Activated naive CD4-positive, alpha-beta T cell treated with anti-CD3 and anti-CD28 coated beads, Interleukin-2, amount 50 U/mL, for 24 hours (primary cell): ENCODE data around the gene WIPI1.

ENCODE experiments used
- H3K27ac Mint-ChIP-seq: one replicate; pipeline ENCODE4 v1.8.0; 2021; ENCODE audit warnings: mild to moderate bottlenecking, mixed read lengths
- H3K27me3 Mint-ChIP-seq: one replicate; pipeline ENCODE4 v1.8.0; 2021; ENCODE audit warnings: mixed read lengths
- H3K36me3 Mint-ChIP-seq: one replicate; pipeline ENCODE4 v1.8.0; 2021; ENCODE audit warnings: mixed read lengths
- H3K4me1 Mint-ChIP-seq: one replicate; pipeline ENCODE4 v1.8.0; 2021; ENCODE audit warnings: mixed read lengths
- H3K4me3 Mint-ChIP-seq: one replicate; pipeline ENCODE4 v1.8.0; 2021; ENCODE audit warnings: mild to moderate bottlenecking, mixed read lengths
- H3K9me3 Mint-ChIP-seq: one replicate; pipeline ENCODE4 v1.8.0; 2021; ENCODE audit warnings: mixed read lengths

The WIPI1 gene

DNA sequence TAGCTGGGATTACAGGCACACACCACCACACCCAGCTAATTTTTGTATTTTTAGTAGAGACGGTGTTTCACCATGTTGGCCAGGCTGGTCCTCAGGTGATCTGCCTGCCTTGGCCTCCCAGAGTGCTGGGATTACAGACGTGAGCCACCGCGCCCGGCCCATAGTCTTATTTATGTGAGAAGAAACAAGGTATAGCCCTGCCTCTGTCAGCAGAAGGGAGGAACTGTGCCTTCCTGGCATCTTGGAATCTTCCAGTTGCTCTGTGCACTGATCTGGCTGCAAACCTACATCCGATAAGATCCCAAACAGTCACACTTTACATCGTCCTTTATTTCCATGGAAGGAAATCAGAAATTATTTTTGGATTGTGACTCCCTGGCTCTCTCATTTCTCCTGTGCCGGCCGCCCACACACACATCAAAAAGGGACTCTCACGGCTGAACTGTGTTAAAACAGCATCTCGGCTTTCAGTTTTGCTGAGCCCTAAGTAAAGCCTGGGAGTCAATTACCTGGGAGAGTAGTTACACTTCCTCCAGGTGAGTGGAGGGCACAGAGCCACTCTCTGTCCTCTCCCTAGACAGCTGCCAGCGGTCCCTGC is 23.3 kb downstream of the WIPI1 start:
- peaks cover 1% of the 10 kb centered on the region for H3K36me3 Mint-ChIP-seq
- no peak overlapping the region for H3K27ac Mint-ChIP-seq
- H3K9me3 Mint-ChIP-seq = no peaks in the 10 kb centered on the region
- no peak overlapping the region for H3K4me3 Mint-ChIP-seq
- H3K27me3 Mint-ChIP-seq = no peaks in the 10 kb centered on the region
- peaks cover 51% of the 10 kb centered on the region for H3K4me1 Mint-ChIP-seq

DNA sequence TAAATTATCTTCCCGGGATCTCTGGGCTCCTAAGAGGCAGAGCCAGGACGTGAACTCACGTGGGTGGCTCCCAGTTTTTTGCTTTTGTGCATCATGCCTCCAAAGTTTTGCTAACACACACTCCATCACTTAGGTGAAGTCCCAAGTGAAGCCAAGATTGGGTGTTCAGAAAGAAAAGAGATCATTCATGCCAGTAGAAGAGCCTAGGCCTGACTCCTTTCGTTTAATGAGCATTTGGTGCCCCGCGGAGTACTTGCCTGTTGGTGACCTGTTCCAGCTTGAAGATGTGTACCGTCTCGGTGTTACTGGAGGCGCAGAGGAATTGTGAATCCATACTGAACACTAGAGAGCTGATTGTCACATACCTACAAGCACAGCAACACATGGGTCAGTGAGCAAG is 24.1 kb downstream of the WIPI1 start:
- Mint-ChIP-seq H3K4me3 (no peak overlapping the region), H3K4me1 (peaks cover 43% of the 10 kb centered on the region), H3K36me3 (peaks cover 1% of the 10 kb centered on the region), H3K27ac (peak overlapping the region; percentile 12), H3K9me3 (no peaks in the 10 kb centered on the region), H3K27me3 (no peaks in the 10 kb centered on the region)

DNA sequence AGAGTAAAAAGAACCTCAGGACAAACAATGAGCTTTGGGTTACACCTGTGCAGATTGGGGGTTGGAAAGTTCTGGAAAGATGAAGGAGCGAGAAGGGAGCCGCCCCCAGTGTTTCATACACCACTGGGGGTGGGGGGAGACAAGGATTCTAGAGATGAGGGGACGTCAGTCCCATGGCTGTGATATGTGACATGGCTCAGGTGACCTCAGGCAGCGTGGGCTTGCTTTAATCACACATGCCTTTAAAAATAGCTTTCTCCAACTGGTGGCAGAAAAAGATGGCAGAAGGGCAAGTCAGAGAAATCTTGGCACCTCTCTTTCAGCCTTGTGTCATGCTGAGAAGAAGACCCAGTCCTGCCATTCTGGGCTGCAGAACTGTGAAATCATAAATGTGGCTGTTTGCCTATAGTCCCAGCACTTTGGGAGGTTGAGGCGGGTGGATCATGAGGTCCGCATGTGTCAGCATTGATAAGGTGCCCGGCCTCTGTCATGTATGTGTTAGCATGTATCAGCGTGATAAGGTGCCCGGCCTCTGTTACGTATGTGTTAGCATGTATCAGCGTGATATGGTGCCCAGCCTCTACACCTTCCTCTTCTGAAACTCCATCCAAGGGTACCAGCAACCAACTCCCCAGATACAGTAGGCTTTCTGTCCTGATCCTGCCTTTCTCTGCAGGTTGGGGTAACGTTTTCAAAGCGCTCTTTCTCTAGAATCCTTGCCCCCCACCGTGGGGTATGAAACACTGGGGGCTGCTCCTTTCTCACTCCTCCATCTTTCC is 25.0 kb downstream of the WIPI1 start:
- H3K27me3 Mint-ChIP-seq = no peaks in the 10 kb centered on the region
- peak overlapping the region; percentile 67 for H3K27ac Mint-ChIP-seq
- peaks cover 34% of the 10 kb centered on the region for H3K4me1 Mint-ChIP-seq
- H3K9me3 Mint-ChIP-seq = no peaks in the 10 kb centered on the region
- H3K36me3 Mint-ChIP-seq = peaks cover 1% of the 10 kb centered on the region
- no peak overlapping the region for H3K4me3 Mint-ChIP-seq

DNA sequence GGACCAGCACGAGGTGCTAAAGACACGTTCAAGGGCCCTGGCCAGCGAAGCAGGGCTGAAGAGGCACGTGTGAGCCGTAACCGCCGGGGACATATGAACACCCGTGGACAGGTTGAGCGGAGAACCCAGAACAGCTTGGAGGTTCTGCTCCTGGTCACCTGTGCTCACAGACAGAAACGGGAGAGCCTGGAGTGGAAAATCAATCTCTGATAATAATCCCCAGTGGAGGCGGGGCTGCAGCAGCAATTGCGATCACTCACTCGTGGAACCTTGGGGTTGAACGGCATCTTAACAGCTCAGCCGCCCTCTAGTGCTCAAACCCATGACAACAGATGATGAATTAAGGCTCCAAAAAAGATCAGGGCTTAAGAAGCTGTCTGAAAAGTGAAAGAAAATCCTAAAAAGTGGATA is 25.6 kb downstream of the WIPI1 start:
- Mint-ChIP-seq H3K4me3 (no peak overlapping the region), H3K27me3 (no peaks in the 10 kb centered on the region), H3K36me3 (peaks cover 1% of the 10 kb centered on the region), H3K27ac (no peak overlapping the region), H3K9me3 (no peaks in the 10 kb centered on the region), H3K4me1 (peaks cover 28% of the 10 kb centered on the region)

- no peaks in the 10 kb centered on the region for H3K9me3 Mint-ChIP-seq
- H3K4me1 Mint-ChIP-seq = peaks cover 22% of the 10 kb centered on the region
- peaks cover 1% of the 10 kb centered on the region for H3K36me3 Mint-ChIP-seq
- no peak overlapping the region for H3K27ac Mint-ChIP-seq
- H3K4me3 Mint-ChIP-seq = no peak overlapping the region
- no peaks in the 10 kb centered on the region for H3K27me3 Mint-ChIP-seq
Measured at GRCh38 chr17:68431045-68431608, 26.2 kb downstream of the WIPI1 start.

GRCh38 chr17:68429881-68430280 is 27.4 kb downstream of the WIPI1 start:
- H3K4me1 Mint-ChIP-seq = peaks cover 17% of the 10 kb centered on the region
- H3K4me3 Mint-ChIP-seq = no peak overlapping the region
- H3K36me3 Mint-ChIP-seq = peaks cover 1% of the 10 kb centered on the region
- no peaks in the 10 kb centered on the region for H3K27me3 Mint-ChIP-seq
- no peaks in the 10 kb centered on the region for H3K9me3 Mint-ChIP-seq
- H3K27ac Mint-ChIP-seq = no peak overlapping the region

GRCh38 chr17:68428498-68429172 is 28.7 kb downstream of the WIPI1 start:
- H3K4me3 Mint-ChIP-seq = no peak overlapping the region
- no peaks in the 10 kb centered on the region for H3K27me3 Mint-ChIP-seq
- H3K27ac Mint-ChIP-seq = no peak overlapping the region
- no peaks in the 10 kb centered on the region for H3K9me3 Mint-ChIP-seq
- H3K4me1 Mint-ChIP-seq = peaks cover 17% of the 10 kb centered on the region
- peaks cover 1% of the 10 kb centered on the region for H3K36me3 Mint-ChIP-seq

GRCh38 chr17:68427575-68427974 is 29.7 kb downstream of the WIPI1 start:
- Mint-ChIP-seq H3K4me3 (no peak overlapping the region), H3K27me3 (no peaks in the 10 kb centered on the region), H3K4me1 (peaks cover 14% of the 10 kb centered on the region), H3K36me3 (no peaks in the 10 kb centered on the region), H3K27ac (no peak overlapping the region), H3K9me3 (no peaks in the 10 kb centered on the region)

- peaks cover 3% of the 10 kb centered on the region for H3K36me3 Mint-ChIP-seq
- H3K9me3 Mint-ChIP-seq = no peaks in the 10 kb centered on the region
- H3K4me3 Mint-ChIP-seq = no peak overlapping the region
- no peak overlapping the region for H3K27ac Mint-ChIP-seq
- H3K4me1 Mint-ChIP-seq = peaks cover 2% of the 10 kb centered on the region
- H3K27me3 Mint-ChIP-seq = no peaks in the 10 kb centered on the region
Measured at GRCh38 chr17:68425979-68426378, 31.3 kb downstream of the WIPI1 start.

GRCh38 chr17:68424861-68425260 is 32.4 kb downstream of the WIPI1 start:
- Mint-ChIP-seq H3K27ac (no peak overlapping the region), H3K4me1 (peaks cover 3% of the 10 kb centered on the region), H3K36me3 (peaks cover 7% of the 10 kb centered on the region), H3K4me3 (no peak overlapping the region), H3K27me3 (no peaks in the 10 kb centered on the region), H3K9me3 (no peaks in the 10 kb centered on the region)

GRCh38 chr17:68424203-68424602 is 33.1 kb downstream of the WIPI1 start:
- Mint-ChIP-seq H3K4me3 (no peak overlapping the region), H3K36me3 (peaks cover 10% of the 10 kb centered on the region), H3K27ac (no peak overlapping the region), H3K4me1 (peaks cover 6% of the 10 kb centered on the region), H3K9me3 (no peaks in the 10 kb centered on the region), H3K27me3 (no peaks in the 10 kb centered on the region)

GRCh38 chr17:68423251-68423650 is 34.0 kb downstream of the WIPI1 start:
- H3K27ac Mint-ChIP-seq = no peak overlapping the region
- no peaks in the 10 kb centered on the region for H3K9me3 Mint-ChIP-seq
- H3K36me3 Mint-ChIP-seq = peaks cover 10% of the 10 kb centered on the region
- H3K4me1 Mint-ChIP-seq = peaks cover 12% of the 10 kb centered on the region
- H3K4me3 Mint-ChIP-seq = no peak overlapping the region
- H3K27me3 Mint-ChIP-seq = no peaks in the 10 kb centered on the region

DNA sequence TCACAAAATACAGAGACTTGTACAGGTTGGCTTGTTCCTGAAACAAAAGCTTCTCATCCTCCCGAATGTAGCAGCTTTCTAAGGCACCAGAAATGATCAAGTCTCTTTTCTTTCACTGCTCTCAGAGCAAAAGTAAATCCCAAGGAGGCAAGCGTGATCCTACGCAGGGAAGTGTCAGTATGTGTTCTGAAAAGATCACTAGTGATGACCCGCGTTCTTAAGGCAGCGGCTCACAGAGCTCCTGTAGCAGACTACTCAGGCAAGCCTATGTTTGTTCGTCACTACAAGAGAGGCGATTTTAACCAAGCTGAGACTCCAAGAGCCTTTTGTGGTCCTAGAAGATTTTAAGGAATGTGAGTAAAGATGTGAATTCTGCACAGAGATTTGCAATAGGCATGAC is 34.5 kb downstream of the WIPI1 start:
- no peaks in the 10 kb centered on the region for H3K27me3 Mint-ChIP-seq
- H3K36me3 Mint-ChIP-seq = peaks cover 12% of the 10 kb centered on the region
- H3K4me3 Mint-ChIP-seq = no peak overlapping the region
- peaks cover 16% of the 10 kb centered on the region for H3K4me1 Mint-ChIP-seq
- H3K9me3 Mint-ChIP-seq = no peaks in the 10 kb centered on the region
- H3K27ac Mint-ChIP-seq = no peak overlapping the region

GRCh38 chr17:68421486-68421885 is 35.8 kb downstream of the WIPI1 start:
- Mint-ChIP-seq H3K27ac (no peak overlapping the region), H3K27me3 (no peaks in the 10 kb centered on the region), H3K9me3 (no peaks in the 10 kb centered on the region), H3K36me3 (peaks cover 16% of the 10 kb centered on the region), H3K4me1 (peaks cover 21% of the 10 kb centered on the region), H3K4me3 (no peak overlapping the region)

DNA sequence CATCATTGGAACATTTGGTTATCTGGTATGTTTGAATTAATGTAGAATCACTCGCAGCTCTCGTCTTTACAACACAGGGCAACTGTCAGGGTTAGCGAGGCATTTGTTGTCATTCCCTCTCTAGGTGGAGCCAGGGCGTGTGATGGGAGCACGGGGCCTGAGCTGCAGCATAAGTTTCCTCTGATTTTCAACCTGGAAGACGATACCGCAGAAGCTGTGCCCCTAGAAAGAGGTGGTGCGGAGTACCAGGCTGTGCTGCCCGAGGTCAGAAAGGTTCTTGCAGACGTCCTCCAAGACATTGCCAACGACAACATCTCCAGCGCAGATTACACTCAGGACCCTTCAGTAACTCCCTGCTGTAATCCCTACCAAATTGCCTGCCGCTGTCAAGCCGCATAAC is 37.2 kb downstream of the WIPI1 start:
- Mint-ChIP-seq H3K36me3 (peaks cover 22% of the 10 kb centered on the region), H3K4me3 (no peak overlapping the region), H3K4me1 (peaks cover 32% of the 10 kb centered on the region), H3K27ac (no peak overlapping the region), H3K27me3 (no peaks in the 10 kb centered on the region), H3K9me3 (no peaks in the 10 kb centered on the region)

DNA sequence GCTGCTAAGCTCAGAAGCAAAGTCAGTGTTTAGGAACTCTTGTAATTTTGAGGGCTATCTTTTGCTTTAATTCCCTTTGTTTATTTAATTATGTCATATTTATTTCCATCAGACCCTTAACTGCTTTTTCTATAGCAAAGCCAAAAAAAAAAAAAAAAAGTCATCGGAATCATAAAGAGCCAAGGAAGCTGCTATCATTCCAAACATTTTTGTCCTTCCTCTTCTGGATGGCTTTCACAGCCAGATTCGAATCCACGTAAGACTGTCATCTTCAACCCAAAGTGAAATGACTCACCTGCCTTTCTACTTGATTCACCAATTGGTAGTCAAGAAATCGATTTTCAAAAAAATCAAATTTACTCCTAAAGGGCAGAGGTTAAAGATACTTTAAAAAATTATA is 38.4 kb downstream of the WIPI1 start:
- Mint-ChIP-seq H3K4me1 (peaks cover 44% of the 10 kb centered on the region), H3K9me3 (no peaks in the 10 kb centered on the region), H3K27ac (no peak overlapping the region), H3K4me3 (no peak overlapping the region), H3K27me3 (no peaks in the 10 kb centered on the region), H3K36me3 (peaks cover 22% of the 10 kb centered on the region)
